GM10266 (cell line): Measurements from ENCODE around the gene ACP7.

Source experiments
- DNase-seq: peaks from one replicate; pipeline ENCODE4 v3.0.0; 2012; ENCODE audit errors: extremely low spot score
- CTCF ChIP-seq: IDR thresholded peaks from 2 replicates; pipeline ENCODE4 v1.5.1; 2012; ENCODE audit warnings: mild to moderate bottlenecking, low read depth; ENCODE audit not compliant: control insufficient read depth, insufficient read depth; ENCODE audit errors: missing control alignments

Gene ACP7

GRCh38 chr19:39122934-39123731 lies 39.0 kb downstream of the ACP7 start:
- no peak for TF ChIP-seq CTCF
- DNase-seq: no peak

GRCh38 chr19:39124136-39124764 lies 40.1 kb downstream of the ACP7 start:
- no peak for DNase-seq
- no peak for TF ChIP-seq CTCF

DNA sequence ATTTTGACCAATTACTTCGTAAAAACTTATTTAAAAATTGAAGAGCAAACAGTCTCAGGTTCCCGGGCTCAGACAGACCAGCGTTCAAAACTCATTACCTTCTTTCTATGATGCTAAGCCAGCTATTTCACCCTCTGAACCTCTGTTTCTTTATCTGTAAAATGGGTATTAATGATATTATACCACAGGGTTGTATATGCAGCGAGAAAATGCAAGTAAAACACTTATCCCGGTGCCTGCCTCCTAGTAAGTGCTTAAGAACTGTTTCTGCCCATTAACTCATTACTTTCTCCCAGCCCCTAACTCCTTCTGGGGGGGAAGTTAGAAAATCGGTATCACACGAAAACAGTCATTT lies 41.0 kb downstream of the ACP7 start:
- DNase-seq: no peak
- no peak for TF ChIP-seq CTCF

- DNase-seq: peak; percentile 100
- TF ChIP-seq CTCF: no peak
Measured at GRCh38 chr19:39125554-39126311, 41.6 kb downstream of the ACP7 start, which contains the start of gene PAK4. Gene PAK4 (plus strand): TSS chr19:39125786. CDS start chr19:39169554, 43,768 bp downstream.

DNA sequence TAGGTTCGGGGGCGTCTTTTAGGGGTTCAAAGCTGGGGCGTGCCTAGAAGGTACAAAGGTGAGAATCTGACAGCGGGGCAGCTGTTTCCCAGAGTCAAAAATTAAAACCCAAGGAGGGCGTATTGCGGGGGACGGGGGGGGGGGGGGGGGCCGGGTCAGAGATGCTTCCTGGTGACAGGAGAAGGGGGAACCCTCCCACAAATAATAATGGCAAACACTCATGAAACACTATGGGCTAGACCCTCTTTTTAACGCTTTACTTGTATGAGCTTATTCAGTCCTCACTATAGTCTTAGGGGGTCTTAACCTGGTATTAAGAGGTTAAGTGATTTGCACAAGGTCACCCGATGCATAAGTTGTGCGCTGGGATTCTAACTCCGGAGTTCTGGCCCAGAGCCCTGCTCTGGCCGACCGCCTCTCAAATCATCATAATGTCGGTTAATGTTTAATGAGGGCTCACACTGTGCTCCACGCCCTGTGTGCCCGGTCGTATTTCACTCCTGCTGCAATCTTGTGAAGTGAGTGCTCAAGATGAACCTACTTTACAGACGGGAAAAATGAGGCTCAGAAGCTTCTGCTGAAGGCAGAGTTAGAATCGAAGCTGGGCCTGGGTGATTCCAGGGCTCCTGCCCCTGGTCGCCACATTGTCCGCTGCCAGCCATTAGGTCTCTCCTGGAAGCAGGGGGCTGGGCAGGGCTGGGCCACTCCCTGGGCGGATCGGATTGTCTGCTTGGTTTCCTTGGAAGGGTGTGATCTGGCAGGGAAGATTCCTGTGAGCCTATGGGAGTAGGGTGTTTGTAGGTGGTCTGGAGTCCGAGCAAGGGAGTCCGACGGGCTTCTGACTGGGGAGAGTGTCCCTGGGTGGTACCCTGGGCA lies 42.4 kb downstream of the ACP7 start:
- no peak for DNase-seq
- no peak for TF ChIP-seq CTCF

- no peak for DNase-seq
- TF ChIP-seq CTCF: no peak
Measured at GRCh38 chr19:39127812-39128515, 43.8 kb downstream of the ACP7 start.
